HG03135 (cell line): Measurements from ENCODE around the gene KCTD19.

Experiments used
- ATAC-seq: cut with Tn5 transposase; IDR thresholded peaks from one replicate; pipeline ENCODE4 v1.9.1; 2021; ENCODE audit warnings: mild to moderate bottlenecking, moderate library complexity; ENCODE audit not compliant: unreplicated experiment

Gene KCTD19

DNA sequence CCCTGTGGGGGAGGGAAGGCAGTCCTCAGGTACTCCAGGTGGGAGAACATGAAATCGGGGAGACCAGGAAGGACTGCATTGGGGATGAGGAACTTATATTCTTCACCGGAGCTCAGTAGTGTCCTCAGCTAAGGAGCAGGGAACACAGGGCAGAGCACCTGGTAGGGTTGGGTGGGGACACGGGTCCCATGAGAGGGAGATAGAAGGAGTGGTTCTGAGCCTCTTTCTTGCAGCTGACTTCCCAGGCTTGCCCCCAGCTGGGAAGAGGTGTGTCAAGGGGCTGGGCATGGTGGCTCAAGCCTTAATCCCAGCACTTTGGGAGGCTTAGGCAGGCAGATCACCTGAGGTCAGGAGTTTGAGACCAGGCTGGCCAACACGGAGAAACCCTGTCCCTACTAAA is 81.4 kb downstream of the KCTD19 start:
- ATAC-seq: no peak

- peak; percentile 48 for ATAC-seq
Measured at GRCh38 chr16:67244387-67245185, 82.0 kb downstream of the KCTD19 start.

DNA sequence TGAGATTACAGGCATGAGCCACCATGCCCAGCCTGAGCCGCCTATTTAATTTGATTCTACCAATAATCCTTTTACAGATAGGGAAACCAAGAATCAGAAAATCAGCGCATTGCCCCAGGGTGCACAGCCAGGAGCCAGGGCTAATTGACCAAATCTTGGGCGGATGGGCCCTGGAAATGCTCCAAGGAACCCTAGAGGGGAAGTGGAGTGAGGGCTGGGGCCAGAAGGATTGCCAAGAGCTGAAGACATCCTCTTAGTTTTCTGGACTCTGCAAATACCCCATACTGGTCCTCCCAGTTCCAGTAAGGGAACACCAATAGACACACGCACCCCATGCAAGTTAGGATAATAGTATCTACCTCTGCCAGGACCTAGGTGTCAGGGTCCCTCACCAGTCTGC is 83.1 kb downstream of the KCTD19 start:
- ATAC-seq: no peak

- no peak for ATAC-seq
Measured at GRCh38 chr16:67242138-67242730, 84.3 kb downstream of the KCTD19 start.

DNA sequence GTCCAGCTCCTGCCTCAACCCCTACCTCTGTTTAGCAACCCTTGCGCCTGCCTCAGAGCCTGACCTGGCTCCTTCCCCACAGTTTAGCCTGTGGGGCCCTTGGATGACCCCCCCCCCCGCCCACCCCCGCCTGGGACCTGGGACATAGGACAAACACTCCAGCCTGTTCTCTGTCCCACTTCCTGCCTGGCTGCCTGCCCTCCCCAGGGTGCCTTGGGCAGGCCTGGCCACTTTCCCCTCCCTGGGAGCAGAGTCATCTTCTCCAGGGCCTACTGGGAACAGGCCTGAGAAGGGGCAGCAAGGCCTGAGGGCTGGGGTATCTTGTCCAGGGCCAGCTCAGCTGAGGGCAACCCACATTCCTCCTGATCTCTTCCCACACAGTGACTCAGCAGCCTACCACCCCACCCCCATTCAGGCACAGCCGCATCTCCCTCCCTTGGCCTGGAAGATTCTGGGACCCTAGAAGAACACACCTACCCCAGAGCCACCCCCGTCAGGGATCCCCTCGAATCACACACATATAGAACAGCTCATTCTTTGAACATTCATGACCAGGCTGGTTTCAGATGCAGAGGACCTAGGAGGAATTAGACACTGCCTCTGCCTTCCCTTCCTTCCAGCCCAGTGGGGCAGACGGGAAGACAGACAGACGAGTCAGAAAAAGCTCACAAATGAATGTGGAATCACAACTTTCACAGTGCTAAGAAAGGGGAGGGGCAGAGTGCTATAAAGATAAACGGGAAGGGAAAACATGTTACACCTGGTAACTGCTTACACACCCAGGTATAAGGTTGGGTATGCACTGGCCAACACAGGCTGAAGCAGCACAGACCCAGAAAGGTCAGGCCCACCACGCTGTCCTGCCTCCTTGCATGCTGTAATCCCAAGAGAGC is 85.3 kb downstream of the KCTD19 start:
- ATAC-seq: no peak

GRCh38 chr16:67240506-67240905 is 86.0 kb downstream of the KCTD19 start:
- no peak for ATAC-seq
